ENCODE measurements around the gene MS4A10. TPM values are rescaled to one million over a fixed set of nuclear protein-coding genes. Genes with fewer than 3 reads are reported as not detected.

Gene MS4A10
- polyA plus RNA-seq, 1 donor from 2014 or later, result not detected

- no peak overlapping the region for H3K4me2 ChIP-seq (ENCODE audit: low read length)
- H2AFZ ChIP-seq (ENCODE audit: low read depth, low read length), result no peak overlapping the region
- H3K36me3 ChIP-seq (ENCODE audit: insufficient read depth, low read length), result no peaks in the 10 kb centered on the region
- H3F3A ChIP-seq (ENCODE audit: insufficient read depth, low read length, poor library complexity, severe bottlenecking), result no peaks in the 10 kb centered on the region
- H3K79me2 ChIP-seq (replicated peaks; ENCODE audit: insufficient read depth, low read length), result no peaks in the 10 kb centered on the region
- no peaks in the 10 kb centered on the region for H3K27me3 ChIP-seq (ENCODE audit: insufficient read depth, low read depth, low read length)
- H3K9me2 ChIP-seq (ENCODE audit: insufficient read depth, low read length), result no peaks in the 10 kb centered on the region
- no peak overlapping the region for H3K9ac ChIP-seq (ENCODE audit: low read length)
- TF ChIP-seq EZH2 (IDR thresholded peaks at IDR 0.05; ENCODE audit: borderline replicate concordance, insufficient read depth, low read length, poor library complexity, severe bottlenecking), result no peak
- no peak for TF ChIP-seq REST (IDR thresholded peaks at IDR 0.05; ENCODE audit: borderline replicate concordance)
- TF ChIP-seq POLR2AphosphoS5 (IDR thresholded peaks at IDR 0.05), result no peak
- TF ChIP-seq SMC3 (conservative IDR thresholded peaks at IDR 0.05; ENCODE audit: poor library complexity), result no peak
- TF ChIP-seq, protein P1, sequence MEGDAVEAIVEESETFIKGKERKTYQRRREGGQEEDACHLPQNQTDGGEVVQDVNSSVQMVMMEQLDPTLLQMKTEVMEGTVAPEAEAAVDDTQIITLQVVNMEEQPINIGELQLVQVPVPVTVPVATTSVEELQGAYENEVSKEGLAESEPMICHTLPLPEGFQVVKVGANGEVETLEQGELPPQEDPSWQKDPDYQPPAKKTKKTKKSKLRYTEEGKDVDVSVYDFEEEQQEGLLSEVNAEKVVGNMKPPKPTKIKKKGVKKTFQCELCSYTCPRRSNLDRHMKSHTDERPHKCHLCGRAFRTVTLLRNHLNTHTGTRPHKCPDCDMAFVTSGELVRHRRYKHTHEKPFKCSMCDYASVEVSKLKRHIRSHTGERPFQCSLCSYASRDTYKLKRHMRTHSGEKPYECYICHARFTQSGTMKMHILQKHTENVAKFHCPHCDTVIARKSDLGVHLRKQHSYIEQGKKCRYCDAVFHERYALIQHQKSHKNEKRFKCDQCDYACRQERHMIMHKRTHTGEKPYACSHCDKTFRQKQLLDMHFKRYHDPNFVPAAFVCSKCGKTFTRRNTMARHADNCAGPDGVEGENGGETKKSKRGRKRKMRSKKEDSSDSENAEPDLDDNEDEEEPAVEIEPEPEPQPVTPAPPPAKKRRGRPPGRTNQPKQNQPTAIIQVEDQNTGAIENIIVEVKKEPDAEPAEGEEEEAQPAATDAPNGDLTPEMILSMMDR (IDR thresholded peaks at IDR 0.05; ENCODE audit: poor library complexity, severe bottlenecking), result no peak
- no peak for TF ChIP-seq MXI1 (conservative IDR thresholded peaks at IDR 0.05; ENCODE audit: poor library complexity, severe bottlenecking)
- no peak for TF ChIP-seq EP300 (conservative IDR thresholded peaks at IDR 0.05; ENCODE audit: poor library complexity, severe bottlenecking)
- no peak for TF ChIP-seq RAD21 (conservative IDR thresholded peaks at IDR 0.05)
- no peak for TF ChIP-seq TAF1 (IDR thresholded peaks at IDR 0.05; ENCODE audit: low read depth)
- no peaks in the 10 kb centered on the region for H3K9me3 ChIP-seq (ENCODE audit: low read length)
- H3K27ac ChIP-seq (ENCODE audit: low read length), result no peak overlapping the region
- H4K20me1 ChIP-seq (ENCODE audit: insufficient read depth), result no peaks in the 10 kb centered on the region
- no peak overlapping the region for H3K4me3 ChIP-seq (ENCODE audit: low read length)
Measured at GRCh38 chr11:60835534-60835846, 50.4 kb downstream of the MS4A10 start.

DNA sequence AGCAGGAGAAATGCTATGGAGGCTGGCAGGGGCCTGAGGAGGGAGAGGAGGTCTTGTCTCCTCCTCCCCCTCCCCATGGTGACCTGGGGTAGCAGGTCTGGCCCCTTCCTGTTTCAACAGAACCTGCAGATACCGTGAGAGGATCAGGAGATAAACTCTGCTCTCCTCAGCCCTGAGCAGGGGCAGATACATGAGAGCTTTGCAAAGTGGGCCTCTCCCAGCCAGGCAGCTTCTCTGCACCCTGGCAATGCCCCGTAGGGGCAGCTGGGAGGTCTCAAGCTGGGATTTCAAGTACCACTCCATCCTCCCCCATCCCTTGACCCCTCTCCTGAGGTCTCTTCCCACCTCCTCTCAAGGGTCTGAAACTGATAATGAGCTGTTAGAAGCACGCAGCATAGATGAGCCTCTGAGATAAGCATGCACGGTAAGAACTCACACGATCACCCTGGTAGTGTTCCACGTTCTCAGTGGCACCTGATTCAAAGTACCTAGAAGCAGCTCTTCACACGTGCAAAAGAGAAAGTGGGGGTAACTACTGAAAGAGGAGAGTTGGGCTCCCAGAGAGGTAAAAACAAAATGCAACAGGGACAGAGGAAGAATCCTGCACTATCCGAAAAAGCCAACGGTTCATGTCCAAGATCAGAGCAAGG, 51.9 kb downstream of the MS4A10 start:
- Histone ChIP-seq H4K20me1 (ENCODE audit: insufficient read depth) (no peaks in the 10 kb centered on the region), H3K27ac (ENCODE audit: low read length) (no peak overlapping the region), H3K4me3 (ENCODE audit: low read length) (no peak overlapping the region), H3K79me2 (replicated peaks; ENCODE audit: insufficient read depth, low read length) (no peaks in the 10 kb centered on the region), H3F3A (ENCODE audit: insufficient read depth, low read length, poor library complexity, severe bottlenecking) (no peaks in the 10 kb centered on the region), H3K9me2 (ENCODE audit: insufficient read depth, low read length) (no peaks in the 10 kb centered on the region), H3K9me3 (ENCODE audit: low read length) (no peaks in the 10 kb centered on the region), H2AFZ (ENCODE audit: low read depth, low read length) (no peak overlapping the region), H3K9ac (ENCODE audit: low read length) (no peak overlapping the region), H3K36me3 (ENCODE audit: insufficient read depth, low read length) (no peaks in the 10 kb centered on the region), H3K27me3 (ENCODE audit: insufficient read depth, low read depth, low read length) (no peaks in the 10 kb centered on the region), H3K4me2 (ENCODE audit: low read length) (no peak overlapping the region)
- no peak for TF ChIP-seq EZH2 (IDR thresholded peaks at IDR 0.05; ENCODE audit: borderline replicate concordance, insufficient read depth, low read length, poor library complexity, severe bottlenecking)
- no peak for TF ChIP-seq RAD21 (conservative IDR thresholded peaks at IDR 0.05)
- TF ChIP-seq SMC3 (conservative IDR thresholded peaks at IDR 0.05; ENCODE audit: poor library complexity), result no peak
- no peak for TF ChIP-seq POLR2AphosphoS5 (IDR thresholded peaks at IDR 0.05)
- no peak for TF ChIP-seq EP300 (conservative IDR thresholded peaks at IDR 0.05; ENCODE audit: poor library complexity, severe bottlenecking)
- TF ChIP-seq, protein P1 (IDR thresholded peaks at IDR 0.05; ENCODE audit: poor library complexity, severe bottlenecking), result no peak
- no peak for TF ChIP-seq REST (IDR thresholded peaks at IDR 0.05; ENCODE audit: borderline replicate concordance)

All from neural cell (in vitro differentiated cells).